Endothelial cell of umbilical vein (primary cell): ENCODE results near the gene TMEM47. TPM values are rescaled to one million over a fixed set of nuclear protein-coding genes. Genes with fewer than 3 reads are reported as not detected.

Source experiments
- BruUV-seq: library from RNA; stranded (reverse); fragments of 400-500 nt; replicated peaks from 2 replicates; lab custom pipeline; 2021; lab: Mats Ljungman, UMichigan
- CTCF ChIA-PET: fragments of 300-600, 350-600 bp; sonication (Branson Sonifier 250); formaldehyde crosslinking; loops from one replicate; lab custom pipeline; 2021; ENCODE audit warnings: antibody characterized with exemption, inconsistent platforms; lab: Charles Lee
- POLR2A ChIA-PET: fragments of 300-600, 350-600 bp; sonication (Branson Sonifier 250); formaldehyde crosslinking; loops from one replicate; lab custom pipeline; 2021; ENCODE audit warnings: antibody characterized with exemption, inconsistent platforms; lab: Charles Lee
- DNase-seq: peaks from one replicate; pipeline ENCODE4 v3.0.0-alpha.2; 2011; ENCODE audit warnings: low read depth, low spot score
- FAIRE-seq: peaks from 2 replicates; lab custom pipeline; 2011; peaks lifted over from hg19 to GRCh38; lab: Jason Lieb, UNC
- H2AFZ ChIP-seq: 2 replicates; pipeline ENCODE4 v1.6.0; 2012; ENCODE audit warnings: low read depth, low read length, control low read depth, inconsistent platforms
- H3K27ac ChIP-seq: 2 replicates; pipeline ENCODE4 v1.5.1; 2011; ENCODE audit warnings: low read depth, mild to moderate bottlenecking, control low read depth, low read length, moderate library complexity; ENCODE audit not compliant: insufficient read depth
- H3K27me3 ChIP-seq, 2 experiments: 2 replicates each; pipeline versions ENCODE4 v1.6.0 to v1.6.1; 2011; ENCODE audit warnings: low read length in 2 of 2, mixed read lengths in 1 of 2; ENCODE audit not compliant: control insufficient read depth in 2 of 2, insufficient read depth in 2 of 2
- H3K36me3 ChIP-seq, 2 experiments: 2 replicates in 1 of 2; 3 replicates in 1 of 2; pipeline ENCODE4 v1.5.1; 2011; ENCODE audit warnings: low read length in 2 of 2, mild to moderate bottlenecking in 1 of 2, moderate library complexity in 1 of 2; ENCODE audit not compliant: control insufficient read depth in 2 of 2, insufficient read depth in 2 of 2; ENCODE audit errors: extremely low read depth in 1 of 2
- H3K4me1 ChIP-seq: 3 replicates; pipeline ENCODE4 v1.5.1; 2011; ENCODE audit warnings: mild to moderate bottlenecking, low read length; ENCODE audit not compliant: control insufficient read depth, insufficient read depth; ENCODE audit errors: extremely low read depth
- H3K4me2 ChIP-seq: 2 replicates; pipeline ENCODE4 v1.6.1; 2011; ENCODE audit warnings: low read length, control low read depth, mixed read lengths; ENCODE audit not compliant: insufficient read depth
- H3K4me3 ChIP-seq, 3 experiments: fragments of 200-600 bp in 1 of 3; sonication (generic), shearing (Covaris generic) in 1 of 3; replicated peaks in 1 of 3; 2 replicates each; pipeline ENCODE4 v1.5.1; 2011 to 2016; ENCODE audit warnings: control low read depth in 3 of 3, low read length in 3 of 3, mild to moderate bottlenecking in 2 of 3, inconsistent platforms in 1 of 3, low read depth in 1 of 3, moderate library complexity in 1 of 3; ENCODE audit not compliant: insufficient read depth in 1 of 3
- H3K79me2 ChIP-seq: 2 replicates; pipeline ENCODE4 v1.6.0; 2012; ENCODE audit warnings: low read length, inconsistent platforms; ENCODE audit not compliant: control insufficient read depth, insufficient read depth
- H3K9ac ChIP-seq: replicated peaks from 2 replicates; pipeline ENCODE3; 2011; ENCODE audit warnings: low read length, control low read depth; ENCODE audit not compliant: insufficient read depth; ENCODE audit errors: extremely low read depth
- H3K9me1 ChIP-seq: replicated peaks from 3 replicates; pipeline ENCODE4 v1.6.0; 2011; ENCODE audit warnings: mild to moderate bottlenecking, low read length; ENCODE audit not compliant: control insufficient read depth, insufficient read depth; ENCODE audit errors: extremely low read depth
- H3K9me3 ChIP-seq: replicated peaks from 2 replicates; pipeline ENCODE4 v1.5.1; 2012; ENCODE audit warnings: low read length, inconsistent platforms; ENCODE audit not compliant: control insufficient read depth, insufficient read depth
- H4K20me1 ChIP-seq: replicated peaks from 2 replicates; pipeline ENCODE3; 2011; ENCODE audit warnings: mild to moderate bottlenecking, low read length; ENCODE audit not compliant: control insufficient read depth, insufficient read depth; ENCODE audit errors: extremely low read depth
- CTCF ChIP-seq, 2 donors: IDR thresholded peaks; 1 replicate in 1 of 2; 2 replicates in 1 of 2; pipeline ENCODE4 v1.5.1; 2011; ENCODE audit warnings: low read length in 2 of 2, mild to moderate bottlenecking in 2 of 2, moderate library complexity in 2 of 2, control low read depth in 1 of 2, inconsistent platforms in 1 of 2, low read depth in 1 of 2; ENCODE audit not compliant: insufficient read depth in 1 of 2; ENCODE audit errors: extremely low read depth in 1 of 2
- EZH2 ChIP-seq: IDR thresholded peaks from 2 replicates; pipeline ENCODE4 v1.6.1; 2012; ENCODE audit warnings: borderline replicate concordance, low read depth, mild to moderate bottlenecking, moderate library complexity, low read length, inconsistent platforms; ENCODE audit not compliant: severe bottlenecking
- FOS ChIP-seq: IDR thresholded peaks from 2 replicates; pipeline ENCODE4 v1.6.1; 2011; ENCODE audit warnings: mild to moderate bottlenecking, low read length, moderate library complexity, borderline replicate concordance; ENCODE audit not compliant: insufficient read depth
- GATA2 ChIP-seq: IDR thresholded peaks from 2 replicates; pipeline ENCODE4 v1.7.0; 2011; ENCODE audit warnings: low read depth, mild to moderate bottlenecking, moderate library complexity, mixed read lengths, low read length; ENCODE audit not compliant: insufficient read length, insufficient read depth
- JUN ChIP-seq: IDR thresholded peaks from 2 replicates; pipeline ENCODE4 v1.6.1; 2011; ENCODE audit warnings: borderline replicate concordance, low read depth; ENCODE audit not compliant: insufficient read length, insufficient read depth
- MAX ChIP-seq: IDR thresholded peaks from 2 replicates; pipeline ENCODE4 v1.6.1; 2011; ENCODE audit not compliant: insufficient read depth, insufficient read length
- MYC ChIP-seq: IDR thresholded peaks from one replicate; pipeline ENCODE4 v1.6.1; 2011; ENCODE audit warnings: mild to moderate bottlenecking, low read depth, low read length
- POLR2A ChIP-seq: IDR thresholded peaks from 2 replicates; pipeline ENCODE4 v1.6.1; 2012; ENCODE audit warnings: low read depth, mild to moderate bottlenecking, control low read depth, low read length
- POLR2AphosphoS5 ChIP-seq: IDR thresholded peaks from 2 replicates; pipeline ENCODE4 v1.6.1; 2012; ENCODE audit warnings: low read depth, mild to moderate bottlenecking, control low read depth, low read length, moderate library complexity; ENCODE audit not compliant: insufficient read depth
- dilution Hi-C: fragments of 300-500 bp; cut with MboI; formaldehyde crosslinking; loops from one replicate; pipeline ENCODE4 v1.15.0; 2019; ENCODE audit warnings: low sequenced_read_pairs; ENCODE audit not compliant: extremely low pct_ligation_motif_present
- intact Hi-C: fragments of 100-400 bp; cut with micrococcal nuclease; formaldehyde crosslinking; loops from one replicate; pipeline ENCODE4 v1.10.0; 2022
- polyA plus RNA-seq, 4 experiments: library from polyadenylated mRNA; depleted of rRNA in 3 of 4; stranded (reverse) in 3 of 4; unstranded in 1 of 4; fragments of >200 nt; gene quantifications; 2 replicates each; pipeline versions ENCODE4 v1.2.1 to v1.2.3, GENCODE V29; 2011 to 2012; ENCODE audit warnings: missing spikeins in 1 of 4
- total RNA-seq: library from RNA; stranded (reverse); gene quantifications from 2 replicates; pipeline ENCODE4 v1.2.3, GENCODE V29; 2021

TMEM47 gene
- total and polyA plus RNA-seq, 2 donors (not counting 3 experiments of a cell fraction or from before 2014, with no cell fraction given): 18.5 to 22.2 TPM

GRCh38 chrX:34629572-34629971 is 27.5 kb downstream of the TMEM47 start:
- H3K79me2 ChIP-seq: peaks cover 2% of the 10 kb centered on the region
- H3K27ac ChIP-seq: no peak overlapping the region
- H2AFZ ChIP-seq: no peak overlapping the region
- H3K4me2 ChIP-seq: no peak overlapping the region
- BruUV-seq: TSS peak; percentile 17
- POLR2A ChIA-PET: no interaction called here
- CTCF ChIA-PET: no interaction called here
- TF ChIP-seq MYC: no peak
- TF ChIP-seq MAX: no peak
- TF ChIP-seq POLR2A: no peak
- no peak for TF ChIP-seq POLR2AphosphoS5
- no peak for TF ChIP-seq CTCF (IDR thresholded peaks at IDR 0.05; ENCODE audit: extremely low read depth in 1 of 2, insufficient read depth in 1 of 2, low read depth in 1 of 2, low read length in 2 of 2)
- no peak for TF ChIP-seq JUN
- TF ChIP-seq FOS: no peak
- TF ChIP-seq EZH2: no peak
- no peak for TF ChIP-seq GATA2
- H3K4me3 ChIP-seq: no peak overlapping the region
- dilution Hi-C loops (no loop called here), intact Hi-C loops (no loop called here)
- H3K36me3 ChIP-seq: no peaks in the 10 kb centered on the region
- H3K9me1 ChIP-seq: no peaks in the 10 kb centered on the region
- FAIRE-seq (no peak), DNase-seq (no peak)
- no peaks in the 10 kb centered on the region for H4K20me1 ChIP-seq
- H3K27me3 ChIP-seq: no peaks in the 10 kb centered on the region
- H3K4me1 ChIP-seq: peaks cover 11% of the 10 kb centered on the region
- no peaks in the 10 kb centered on the region for H3K9me3 ChIP-seq
- H3K9ac ChIP-seq: no peak overlapping the region
